ENCODE results near the gene DYRK3.

The DYRK3 gene

GRCh38 chr1:206635080-206635977 is at the start of gene DYRK3:
Gene DYRK3, plus strand, starts transcription at chr1:206635536. Its CDS starts 168 bp downstream, at chr1:206635704.
- no peaks in the 10 kb centered on the region for H3K36me3 ChIP-seq (ENCODE audit: control insufficient read depth in 1 of 2, insufficient read depth in 2 of 2, low read length in 2 of 2)
- H3K9me3 ChIP-seq (ENCODE audit: control insufficient read depth in 1 of 2, low read length in 2 of 2): no peaks in the 10 kb centered on the region
- peak within 1 kb of the TSS; percentile 52 to 76 for H3K9ac ChIP-seq (ENCODE audit: low read depth in 1 of 2, low read length in 2 of 2)
- H3K27me3 ChIP-seq (ENCODE audit: control insufficient read depth in 1 of 2, insufficient read depth in 2 of 2, low read length in 2 of 2): no peaks in the 10 kb centered on the region
- H3K4me1 ChIP-seq (ENCODE audit: control insufficient read depth in 1 of 2, insufficient read depth in 2 of 2, low read length in 2 of 2): peaks cover 12 to 13% of the 10 kb centered on the region in 2 donors
- H3K4me3 ChIP-seq (ENCODE audit: low read depth in 1 of 2, low read length in 2 of 2): peak within 1 kb of the TSS; percentile 75 to 81
- peak within 1 kb of the TSS; percentile 77 for H3K27ac ChIP-seq (ENCODE audit: low read depth, low read length)

- Histone ChIP-seq H3K27me3 (ENCODE audit: control insufficient read depth in 1 of 2, insufficient read depth in 2 of 2, low read length in 2 of 2) (no peaks in the 10 kb centered on the region), H3K4me3 (ENCODE audit: low read depth in 1 of 2, low read length in 2 of 2) (no peak overlapping the region), H3K4me1 (ENCODE audit: control insufficient read depth in 1 of 2, insufficient read depth in 2 of 2, low read length in 2 of 2) (peaks cover 3 to 13% of the 10 kb centered on the region in 2 donors), H3K27ac (ENCODE audit: low read depth, low read length) (no peak overlapping the region), H3K9me3 (ENCODE audit: control insufficient read depth in 1 of 2, low read length in 2 of 2) (no peaks in the 10 kb centered on the region), H3K9ac (ENCODE audit: low read depth in 1 of 2, low read length in 2 of 2) (no peak overlapping the region), H3K36me3 (ENCODE audit: control insufficient read depth in 1 of 2, insufficient read depth in 2 of 2, low read length in 2 of 2) (peaks cover 22 to 64% of the 10 kb centered on the region in 2 donors)
These were observed 48.6 kb upstream of the DYRK3 start for GRCh38 chr1:206586501-206587445.

GRCh38 chr1:206587904-206588303 is 47.4 kb upstream of the DYRK3 start:
- no peak overlapping the region for H3K9ac ChIP-seq (ENCODE audit: low read depth in 1 of 2, low read length in 2 of 2)
- peaks cover 0 to 7% of the 10 kb centered on the region in 2 donors for H3K4me1 ChIP-seq (ENCODE audit: control insufficient read depth in 1 of 2, insufficient read depth in 2 of 2, low read length in 2 of 2)
- H3K27ac ChIP-seq (ENCODE audit: low read depth, low read length): no peak overlapping the region
- H3K36me3 ChIP-seq (ENCODE audit: control insufficient read depth in 1 of 2, insufficient read depth in 2 of 2, low read length in 2 of 2): peaks cover 30 to 75% of the 10 kb centered on the region in 2 donors
- H3K9me3 ChIP-seq (ENCODE audit: control insufficient read depth in 1 of 2, low read length in 2 of 2): no peaks in the 10 kb centered on the region
- no peak overlapping the region for H3K4me3 ChIP-seq (ENCODE audit: low read depth in 1 of 2, low read length in 2 of 2)
- H3K27me3 ChIP-seq (ENCODE audit: control insufficient read depth in 1 of 2, insufficient read depth in 2 of 2, low read length in 2 of 2): no peaks in the 10 kb centered on the region

- H3K9ac ChIP-seq (ENCODE audit: low read depth in 1 of 2, low read length in 2 of 2): no peak overlapping the region
- H3K27me3 ChIP-seq (ENCODE audit: control insufficient read depth in 1 of 2, insufficient read depth in 2 of 2, low read length in 2 of 2): no peaks in the 10 kb centered on the region
- no peaks in the 10 kb centered on the region for H3K9me3 ChIP-seq (ENCODE audit: control insufficient read depth in 1 of 2, low read length in 2 of 2)
- H3K4me1 ChIP-seq (ENCODE audit: control insufficient read depth in 1 of 2, insufficient read depth in 2 of 2, low read length in 2 of 2): peaks cover 0 to 1% of the 10 kb centered on the region in 2 donors
- peaks cover 36 to 81% of the 10 kb centered on the region in 2 donors for H3K36me3 ChIP-seq (ENCODE audit: control insufficient read depth in 1 of 2, insufficient read depth in 2 of 2, low read length in 2 of 2)
- H3K27ac ChIP-seq (ENCODE audit: low read depth, low read length): no peak overlapping the region
- no peak overlapping the region for H3K4me3 ChIP-seq (ENCODE audit: low read depth in 1 of 2, low read length in 2 of 2)
These were observed 46.8 kb upstream of the DYRK3 start for GRCh38 chr1:206588492-206588891.

- Histone ChIP-seq H3K4me1 (ENCODE audit: control insufficient read depth in 1 of 2, insufficient read depth in 2 of 2, low read length in 2 of 2) (no peaks in the 10 kb centered on the region), H3K27ac (ENCODE audit: low read depth, low read length) (no peak overlapping the region), H3K36me3 (ENCODE audit: control insufficient read depth in 1 of 2, insufficient read depth in 2 of 2, low read length in 2 of 2) (peaks cover 40 to 88% of the 10 kb centered on the region in 2 donors), H3K4me3 (ENCODE audit: low read depth in 1 of 2, low read length in 2 of 2) (no peak overlapping the region), H3K9ac (ENCODE audit: low read depth in 1 of 2, low read length in 2 of 2) (no peak overlapping the region), H3K9me3 (ENCODE audit: control insufficient read depth in 1 of 2, low read length in 2 of 2) (no peaks in the 10 kb centered on the region), H3K27me3 (ENCODE audit: control insufficient read depth in 1 of 2, insufficient read depth in 2 of 2, low read length in 2 of 2) (no peaks in the 10 kb centered on the region)
These were observed 46.1 kb upstream of the DYRK3 start for GRCh38 chr1:206589206-206589605.

- no peak overlapping the region for H3K27ac ChIP-seq (ENCODE audit: low read depth, low read length)
- H3K27me3 ChIP-seq (ENCODE audit: control insufficient read depth in 1 of 2, insufficient read depth in 2 of 2, low read length in 2 of 2): no peaks in the 10 kb centered on the region
- peaks cover 41 to 87% of the 10 kb centered on the region in 2 donors for H3K36me3 ChIP-seq (ENCODE audit: control insufficient read depth in 1 of 2, insufficient read depth in 2 of 2, low read length in 2 of 2)
- no peaks in the 10 kb centered on the region for H3K9me3 ChIP-seq (ENCODE audit: control insufficient read depth in 1 of 2, low read length in 2 of 2)
- H3K9ac ChIP-seq (ENCODE audit: low read depth in 1 of 2, low read length in 2 of 2): no peak overlapping the region
- H3K4me1 ChIP-seq (ENCODE audit: control insufficient read depth in 1 of 2, insufficient read depth in 2 of 2, low read length in 2 of 2): no peaks in the 10 kb centered on the region
- no peak overlapping the region for H3K4me3 ChIP-seq (ENCODE audit: low read depth in 1 of 2, low read length in 2 of 2)
These were observed 45.1 kb upstream of the DYRK3 start for GRCh38 chr1:206590025-206590758.

- H3K36me3 ChIP-seq (ENCODE audit: control insufficient read depth in 1 of 2, insufficient read depth in 2 of 2, low read length in 2 of 2): peaks cover 46 to 89% of the 10 kb centered on the region in 2 donors
- no peaks in the 10 kb centered on the region for H3K27me3 ChIP-seq (ENCODE audit: control insufficient read depth in 1 of 2, insufficient read depth in 2 of 2, low read length in 2 of 2)
- no peaks in the 10 kb centered on the region for H3K4me1 ChIP-seq (ENCODE audit: control insufficient read depth in 1 of 2, insufficient read depth in 2 of 2, low read length in 2 of 2)
- no peak overlapping the region for H3K4me3 ChIP-seq (ENCODE audit: low read depth in 1 of 2, low read length in 2 of 2)
- H3K9ac ChIP-seq (ENCODE audit: low read depth in 1 of 2, low read length in 2 of 2): no peak overlapping the region
- H3K9me3 ChIP-seq (ENCODE audit: control insufficient read depth in 1 of 2, low read length in 2 of 2): no peaks in the 10 kb centered on the region
- H3K27ac ChIP-seq (ENCODE audit: low read depth, low read length): no peak overlapping the region
These were observed 44.1 kb upstream of the DYRK3 start for GRCh38 chr1:206591226-206591625.

GRCh38 chr1:206591696-206592095 is 43.6 kb upstream of the DYRK3 start:
- H3K4me1 ChIP-seq (ENCODE audit: control insufficient read depth in 1 of 2, insufficient read depth in 2 of 2, low read length in 2 of 2): no peaks in the 10 kb centered on the region
- peaks cover 48 to 88% of the 10 kb centered on the region in 2 donors for H3K36me3 ChIP-seq (ENCODE audit: control insufficient read depth in 1 of 2, insufficient read depth in 2 of 2, low read length in 2 of 2)
- H3K27me3 ChIP-seq (ENCODE audit: control insufficient read depth in 1 of 2, insufficient read depth in 2 of 2, low read length in 2 of 2): no peaks in the 10 kb centered on the region

GRCh38 chr1:206593351-206593925 is 41.9 kb upstream of the DYRK3 start:
- no peaks in the 10 kb centered on the region for H3K27me3 ChIP-seq (ENCODE audit: control insufficient read depth in 1 of 2, insufficient read depth in 2 of 2, low read length in 2 of 2)
- no peaks in the 10 kb centered on the region for H3K4me1 ChIP-seq (ENCODE audit: control insufficient read depth in 1 of 2, insufficient read depth in 2 of 2, low read length in 2 of 2)
- no peak overlapping the region for H3K27ac ChIP-seq (ENCODE audit: low read depth, low read length)
- H3K9me3 ChIP-seq (ENCODE audit: control insufficient read depth in 1 of 2, low read length in 2 of 2): no peaks in the 10 kb centered on the region
- H3K9ac ChIP-seq (ENCODE audit: low read depth in 1 of 2, low read length in 2 of 2): no peak overlapping the region
- H3K4me3 ChIP-seq (ENCODE audit: low read depth in 1 of 2, low read length in 2 of 2): no peak overlapping the region
- H3K36me3 ChIP-seq (ENCODE audit: control insufficient read depth in 1 of 2, insufficient read depth in 2 of 2, low read length in 2 of 2): peaks cover 58 to 83% of the 10 kb centered on the region in 2 donors

More at GRCh38 chr1:206591696-206592095, 43.6 kb upstream of the DYRK3 start:
- no peak overlapping the region for H3K4me3 ChIP-seq (ENCODE audit: low read depth in 1 of 2, low read length in 2 of 2)
- no peak overlapping the region for H3K9ac ChIP-seq (ENCODE audit: low read depth in 1 of 2, low read length in 2 of 2)
- H3K27ac ChIP-seq (ENCODE audit: low read depth, low read length): no peak overlapping the region
- H3K9me3 ChIP-seq (ENCODE audit: control insufficient read depth in 1 of 2, low read length in 2 of 2): no peaks in the 10 kb centered on the region

Data from duodenal mucosa (tissue), 2 donors.